Epithelial cell of proximal tubule (primary cell): ENCODE results near the gene CENPT. TPM values are rescaled to one million over a fixed set of nuclear protein-coding genes. Genes with fewer than 3 reads are reported as not detected.
A peak's percentile ranks its signal among the peaks of the same experiment; 100 is the strongest.

ENCODE experiments used
- DNase-seq: peaks from one replicate; pipeline ENCODE4 v3.0.0-alpha.2; 2011; ENCODE audit warnings: low read depth
- H3K4me3 ChIP-seq: 2 replicates; pipeline ENCODE4 v1.5.1; 2011; ENCODE audit warnings: low read depth, mild to moderate bottlenecking, low read length
- CTCF ChIP-seq: conservative IDR thresholded peaks from 2 replicates; pipeline ENCODE4 v1.5.1; 2012; ENCODE audit warnings: low read depth, mild to moderate bottlenecking, low read length
- total RNA-seq: library from RNA; depleted of rRNA; stranded (reverse); fragments of >200 nt; gene quantifications from 2 replicates; pipeline ENCODE4 v1.2.3, GENCODE V29; 2015

The CENPT gene
- total RNA-seq, 1 donor from 2014 or later = 36.3 TPM

GRCh38 chr16:67848118-67848517 lies 625 bp upstream of the CENPT start:
- no peak for DNase-seq

GRCh38 chr16:67846320-67847063 lies 1.0 kb downstream of the CENPT start, which contains the start of gene NUTF2:
NUTF2 (plus strand) TSS chr16:67846933; CDS start chr16:67865131, 18,198 bp downstream.
- TF ChIP-seq CTCF = no peak
- DNase-seq = no peak
- peak within 1 kb of the TSS; percentile 99 for H3K4me3 ChIP-seq

More at GRCh38 chr16:67848118-67848517, 625 bp upstream of the CENPT start:
- no peak for TF ChIP-seq CTCF
- peak overlapping the region; percentile 99 for H3K4me3 ChIP-seq

- peak overlapping the region; percentile 99 for H3K4me3 ChIP-seq
- TF ChIP-seq CTCF = no peak
- DNase-seq = no peak
Measured at GRCh38 chr16:67846063-67846319, 1.5 kb downstream of the CENPT start.

- DNase-seq = no peak
- H3K4me3 ChIP-seq = peak overlapping the region; percentile 99
- no peak for TF ChIP-seq CTCF
Measured at GRCh38 chr16:67845291-67846062, 2.0 kb downstream of the CENPT start.

- DNase-seq = no peak
- peak overlapping the region; percentile 18 for H3K4me3 ChIP-seq
- no peak for TF ChIP-seq CTCF
Measured at GRCh38 chr16:67844497-67844896, 3.0 kb downstream of the CENPT start.

- peak overlapping the region; percentile 92 for H3K4me3 ChIP-seq
- DNase-seq = no peak
- TF ChIP-seq CTCF = no peak
Measured at GRCh38 chr16:67843343-67843765, 4.1 kb downstream of the CENPT start.
